Mucosa of stomach (tissue), 1 donor: ENCODE results near the gene B3GNT3.
"Not testable (repeated sequence)": the region's sequence is repeated elsewhere in the genome, so short reads cannot be mapped to it uniquely, and the experiment has no call there.

Experiments used
- H3K27me3 ChIP-seq: one replicate; pipeline ENCODE4 v1.7.0; 2013; ENCODE audit warnings: mild to moderate bottlenecking, low read length; ENCODE audit not compliant: control insufficient read depth, insufficient read depth
- H3K36me3 ChIP-seq: one replicate; pipeline ENCODE4 v1.7.0; 2013; ENCODE audit warnings: low read length; ENCODE audit not compliant: control insufficient read depth, insufficient read depth
- H3K4me1 ChIP-seq: one replicate; pipeline ENCODE4 v1.7.0; 2013; ENCODE audit warnings: mild to moderate bottlenecking, low read length; ENCODE audit not compliant: control insufficient read depth, insufficient read depth
- H3K4me3 ChIP-seq: one replicate; pipeline ENCODE4 v1.7.0; 2013; ENCODE audit warnings: low read length
- H3K9ac ChIP-seq: one replicate; pipeline ENCODE4 v1.7.0; 2013; ENCODE audit warnings: mild to moderate bottlenecking, low read length, moderate library complexity
- H3K9me3 ChIP-seq: one replicate; pipeline ENCODE4 v1.7.0; 2013; ENCODE audit warnings: mild to moderate bottlenecking, low read length, moderate library complexity; ENCODE audit not compliant: control insufficient read depth
- donor health status: Pancreatic carcinoma.

Gene B3GNT3

GRCh38 chr19:17775245-17775927 lies 19.6 kb upstream of the B3GNT3 start:
- Histone ChIP-seq H3K36me3 (no peaks in the 10 kb centered on the region), H3K4me1 (peaks cover 15% of the 10 kb centered on the region), H3K9ac (no peak overlapping the region), H3K9me3 (no peaks in the 10 kb centered on the region), H3K27me3 (no peaks in the 10 kb centered on the region), H3K4me3 (no peak overlapping the region)

GRCh38 chr19:17775991-17776803 lies 18.7 kb upstream of the B3GNT3 start:
- Histone ChIP-seq H3K9me3 (no peaks in the 10 kb centered on the region), H3K27me3 (no peaks in the 10 kb centered on the region)

GRCh38 chr19:17777840-17778239 lies 17.1 kb upstream of the B3GNT3 start:
- H3K9me3 ChIP-seq, H3K27me3 ChIP-seq, H3K36me3 ChIP-seq: not testable (repeated sequence)

More at GRCh38 chr19:17775991-17776803, 18.7 kb upstream of the B3GNT3 start:
- H3K4me3 ChIP-seq = no peak overlapping the region
- H3K4me1 ChIP-seq = peaks cover 15% of the 10 kb centered on the region
- H3K36me3 ChIP-seq = no peaks in the 10 kb centered on the region
- no peak overlapping the region for H3K9ac ChIP-seq

GRCh38 chr19:17778251-17778967 lies 16.5 kb upstream of the B3GNT3 start:
- Histone ChIP-seq H3K9ac (no peak overlapping the region), H3K36me3 (no peaks in the 10 kb centered on the region), H3K9me3 (no peaks in the 10 kb centered on the region), H3K4me3 (no peak overlapping the region), H3K27me3 (no peaks in the 10 kb centered on the region), H3K4me1 (peaks cover 15% of the 10 kb centered on the region)

More at GRCh38 chr19:17777840-17778239, 17.1 kb upstream of the B3GNT3 start:
- not testable (repeated sequence) for H3K4me3 ChIP-seq, H3K9ac ChIP-seq
- peaks cover 15% of the 10 kb centered on the region for H3K4me1 ChIP-seq

GRCh38 chr19:17778968-17779929 lies 15.7 kb upstream of the B3GNT3 start:
- no peaks in the 10 kb centered on the region for H3K27me3 ChIP-seq
- no peaks in the 10 kb centered on the region for H3K9me3 ChIP-seq
- peaks cover 19% of the 10 kb centered on the region for H3K4me1 ChIP-seq
- no peaks in the 10 kb centered on the region for H3K36me3 ChIP-seq
- no peak overlapping the region for H3K9ac ChIP-seq
- no peak overlapping the region for H3K4me3 ChIP-seq

- Histone ChIP-seq H3K9me3 (no peaks in the 10 kb centered on the region), H3K9ac (no peak overlapping the region), H3K4me3 (no peak overlapping the region), H3K27me3 (no peaks in the 10 kb centered on the region), H3K36me3 (no peaks in the 10 kb centered on the region), H3K4me1 (peaks cover 20% of the 10 kb centered on the region)
Measured at GRCh38 chr19:17780781-17781180, 14.2 kb upstream of the B3GNT3 start.

GRCh38 chr19:17783721-17784120 lies 11.2 kb upstream of the B3GNT3 start:
- not testable (repeated sequence) for H3K4me3 ChIP-seq, H3K9me3 ChIP-seq, H3K27me3 ChIP-seq, H3K9ac ChIP-seq, H3K36me3 ChIP-seq
- peaks cover 12% of the 10 kb centered on the region for H3K4me1 ChIP-seq

- H3K4me3 ChIP-seq = no peak overlapping the region
- no peak overlapping the region for H3K9ac ChIP-seq
- H3K9me3 ChIP-seq = no peaks in the 10 kb centered on the region
- peaks cover 6% of the 10 kb centered on the region for H3K4me1 ChIP-seq
- H3K36me3 ChIP-seq = no peaks in the 10 kb centered on the region
- H3K27me3 ChIP-seq = no peaks in the 10 kb centered on the region
Measured at GRCh38 chr19:17784201-17785008, 10.5 kb upstream of the B3GNT3 start.

- Histone ChIP-seq H3K9ac (no peak overlapping the region), H3K27me3 (no peaks in the 10 kb centered on the region), H3K4me3 (no peak overlapping the region), H3K4me1 (peaks cover 27% of the 10 kb centered on the region), H3K9me3 (no peaks in the 10 kb centered on the region), H3K36me3 (no peaks in the 10 kb centered on the region)
Measured at GRCh38 chr19:17787274-17787913, 7.5 kb upstream of the B3GNT3 start.

GRCh38 chr19:17788632-17789031 lies 6.3 kb upstream of the B3GNT3 start:
- no peaks in the 10 kb centered on the region for H3K36me3 ChIP-seq
- H3K4me3 ChIP-seq = no peak overlapping the region
- H3K9me3 ChIP-seq = no peaks in the 10 kb centered on the region
- peaks cover 29% of the 10 kb centered on the region for H3K4me1 ChIP-seq
- H3K27me3 ChIP-seq = no peaks in the 10 kb centered on the region
- no peak overlapping the region for H3K9ac ChIP-seq
